ENCODE results near the gene RUBCN. TPM values are rescaled to one million over a fixed set of nuclear protein-coding genes. Genes with fewer than 3 reads are reported as not detected.

RUBCN gene
- total RNA-seq, 1 experiment from 2014 or later, result 25.6 TPM

GRCh38 chr3:197756704-197757103 is 20.0 kb upstream of the RUBCN start:
- Histone ChIP-seq H3K4me3 (ENCODE audit: low read depth, low read length, poor library complexity, severe bottlenecking) (no peak overlapping the region), H3K36me3 (ENCODE audit: insufficient read depth, low read length, poor library complexity, severe bottlenecking) (peaks cover 8% of the 10 kb centered on the region), H3K27ac (ENCODE audit: low read depth, low read length, poor library complexity, severe bottlenecking) (peak overlapping the region; percentile 7), H3K27me3 (replicated peaks; ENCODE audit: insufficient read depth, low read depth, low read length, poor library complexity) (no peaks in the 10 kb centered on the region), H3K4me1 (ENCODE audit: insufficient read depth, low read length, poor library complexity, severe bottlenecking) (no peaks in the 10 kb centered on the region), H3K9me3 (ENCODE audit: low read depth, low read length, poor library complexity, severe bottlenecking) (no peaks in the 10 kb centered on the region)
- BruUV-seq (replicated peaks), result no TSS peak
- intact Hi-C loops (cut with micrococcal nuclease; ENCODE audit: unreplicated experiment), result no loop called here
- TF ChIP-seq EZH2 (IDR thresholded peaks at IDR 0.05; ENCODE audit: borderline replicate concordance, low read depth, low read length, poor library complexity, severe bottlenecking) (no peak), CTCF (conservative IDR thresholded peaks at IDR 0.05; ENCODE audit: low read depth, low read length) (no peak)
- CTCF ChIA-PET, result no interaction called here
- POLR2A ChIA-PET (ENCODE audit: low non-redundant PET), result no interaction called here
- DNase-seq (ENCODE audit: low spot score), result no peak

- TF ChIP-seq EZH2 (IDR thresholded peaks at IDR 0.05; ENCODE audit: borderline replicate concordance, low read depth, low read length, poor library complexity, severe bottlenecking) (no peak), CTCF (conservative IDR thresholded peaks at IDR 0.05; ENCODE audit: low read depth, low read length) (no peak)
- Histone ChIP-seq H3K4me3 (ENCODE audit: low read depth, low read length, poor library complexity, severe bottlenecking) (no peak overlapping the region), H3K27me3 (replicated peaks; ENCODE audit: insufficient read depth, low read depth, low read length, poor library complexity) (no peaks in the 10 kb centered on the region), H3K4me1 (ENCODE audit: insufficient read depth, low read length, poor library complexity, severe bottlenecking) (no peaks in the 10 kb centered on the region), H3K9me3 (ENCODE audit: low read depth, low read length, poor library complexity, severe bottlenecking) (no peaks in the 10 kb centered on the region), H3K27ac (ENCODE audit: low read depth, low read length, poor library complexity, severe bottlenecking) (no peak overlapping the region), H3K36me3 (ENCODE audit: insufficient read depth, low read length, poor library complexity, severe bottlenecking) (peaks cover 3% of the 10 kb centered on the region)
- CTCF ChIA-PET, result no interaction called here
- POLR2A ChIA-PET (ENCODE audit: low non-redundant PET), result no interaction called here
- BruUV-seq (replicated peaks), result no TSS peak
- no peak for DNase-seq (ENCODE audit: low spot score)
- intact Hi-C loops (cut with micrococcal nuclease; ENCODE audit: unreplicated experiment), result no loop called here
These were observed 16.6 kb upstream of the RUBCN start for GRCh38 chr3:197753263-197753662.

GRCh38 chr3:197752107-197752506 is 15.4 kb upstream of the RUBCN start:
- Histone ChIP-seq H3K27ac (ENCODE audit: low read depth, low read length, poor library complexity, severe bottlenecking) (no peak overlapping the region), H3K9me3 (ENCODE audit: low read depth, low read length, poor library complexity, severe bottlenecking) (no peaks in the 10 kb centered on the region), H3K4me1 (ENCODE audit: insufficient read depth, low read length, poor library complexity, severe bottlenecking) (no peaks in the 10 kb centered on the region), H3K36me3 (ENCODE audit: insufficient read depth, low read length, poor library complexity, severe bottlenecking) (no peaks in the 10 kb centered on the region), H3K4me3 (ENCODE audit: low read depth, low read length, poor library complexity, severe bottlenecking) (peak overlapping the region; percentile 86), H3K27me3 (replicated peaks; ENCODE audit: insufficient read depth, low read depth, low read length, poor library complexity) (no peaks in the 10 kb centered on the region)
- TF ChIP-seq EZH2 (IDR thresholded peaks at IDR 0.05; ENCODE audit: borderline replicate concordance, low read depth, low read length, poor library complexity, severe bottlenecking) (no peak), CTCF (conservative IDR thresholded peaks at IDR 0.05; ENCODE audit: low read depth, low read length) (no peak)
- ChIA-PET POLR2A (ENCODE audit: low non-redundant PET) (no interaction called here), CTCF (no interaction called here)
- DNase-seq (ENCODE audit: low spot score), result no peak
- intact Hi-C loops (cut with micrococcal nuclease; ENCODE audit: unreplicated experiment), result no loop called here
- BruUV-seq (replicated peaks), result no TSS peak
